Hepatocyte (in vitro differentiated cells): ENCODE data around the gene RASA3.

ENCODE experiments used
- EZH2 ChIP-seq: fragments of 200-600 bp; sonication (generic); IDR thresholded peaks from 2 replicates; pipeline ENCODE4 v1.6.1; 2016; ENCODE audit warnings: antibody characterized with exemption, mild to moderate bottlenecking, borderline replicate concordance
- EZH2phosphoT487 ChIP-seq: fragments of 200-600 bp; sonication (generic); IDR thresholded peaks from one replicate; pipeline ENCODE4 v1.6.1; 2018; ENCODE audit warnings: antibody characterized with exemption, mild to moderate bottlenecking, low read depth, moderate library complexity; ENCODE audit not compliant: unreplicated experiment, severe bottlenecking
- TF ChIP-seq, protein P1 (sequence below): fragments of 200-600 bp; sonication (generic); IDR thresholded peaks from 2 replicates; pipeline ENCODE4 v1.5.1; 2016; ENCODE audit warnings: antibody characterized with exemption, mild to moderate bottlenecking; ENCODE audit not compliant: poor library complexity

DNA sequence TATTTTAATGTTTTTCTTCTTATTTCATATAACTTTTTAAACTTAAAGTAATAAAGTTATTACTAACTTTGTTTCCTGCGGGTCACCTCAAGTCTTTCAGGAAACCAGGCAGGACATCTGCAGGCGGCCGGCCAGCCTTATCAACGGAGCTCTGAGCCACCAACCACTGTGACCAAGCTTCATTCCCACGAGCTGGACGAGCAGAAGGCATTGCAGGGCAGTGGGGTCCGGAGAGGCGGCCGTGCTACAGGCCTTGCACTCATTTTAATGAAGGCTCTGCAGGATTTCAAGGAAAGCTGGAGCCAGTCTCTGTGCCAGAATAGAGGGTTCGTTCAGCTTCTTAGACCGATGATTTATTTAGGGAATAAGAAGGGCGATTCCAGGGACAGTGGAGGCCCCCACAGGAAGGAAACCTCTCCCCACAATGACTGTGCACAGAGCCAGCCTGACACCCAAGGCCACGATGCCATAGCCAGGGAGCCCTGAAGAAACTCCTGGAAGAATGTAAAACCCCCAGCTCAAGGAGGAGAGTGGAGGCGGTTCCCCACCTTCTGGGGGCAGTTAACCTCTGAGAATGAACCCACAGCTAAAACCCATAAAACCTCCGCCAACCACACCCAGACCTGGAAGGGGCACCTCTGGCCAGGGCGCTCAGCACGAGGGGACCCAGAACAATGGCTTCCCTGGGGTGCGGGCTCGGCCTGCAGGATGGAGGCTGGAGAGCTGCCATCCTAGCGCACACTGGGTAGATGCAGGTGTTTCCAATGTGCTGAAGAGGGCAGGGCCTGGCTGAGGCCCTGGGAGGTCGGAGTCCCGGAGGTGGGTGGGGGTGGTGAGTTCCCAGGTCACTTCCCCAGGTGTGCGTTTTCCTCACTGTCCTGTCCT lies 75.0 kb downstream of the RASA3 start:
- TF ChIP-seq, protein P1, sequence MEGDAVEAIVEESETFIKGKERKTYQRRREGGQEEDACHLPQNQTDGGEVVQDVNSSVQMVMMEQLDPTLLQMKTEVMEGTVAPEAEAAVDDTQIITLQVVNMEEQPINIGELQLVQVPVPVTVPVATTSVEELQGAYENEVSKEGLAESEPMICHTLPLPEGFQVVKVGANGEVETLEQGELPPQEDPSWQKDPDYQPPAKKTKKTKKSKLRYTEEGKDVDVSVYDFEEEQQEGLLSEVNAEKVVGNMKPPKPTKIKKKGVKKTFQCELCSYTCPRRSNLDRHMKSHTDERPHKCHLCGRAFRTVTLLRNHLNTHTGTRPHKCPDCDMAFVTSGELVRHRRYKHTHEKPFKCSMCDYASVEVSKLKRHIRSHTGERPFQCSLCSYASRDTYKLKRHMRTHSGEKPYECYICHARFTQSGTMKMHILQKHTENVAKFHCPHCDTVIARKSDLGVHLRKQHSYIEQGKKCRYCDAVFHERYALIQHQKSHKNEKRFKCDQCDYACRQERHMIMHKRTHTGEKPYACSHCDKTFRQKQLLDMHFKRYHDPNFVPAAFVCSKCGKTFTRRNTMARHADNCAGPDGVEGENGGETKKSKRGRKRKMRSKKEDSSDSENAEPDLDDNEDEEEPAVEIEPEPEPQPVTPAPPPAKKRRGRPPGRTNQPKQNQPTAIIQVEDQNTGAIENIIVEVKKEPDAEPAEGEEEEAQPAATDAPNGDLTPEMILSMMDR: no peak
- TF ChIP-seq EZH2 (no peak), EZH2phosphoT487 (no peak)
